Peyer's patch (tissue), 4 donors: ENCODE data around the gene ZBTB24.

Source experiments
- POLR2A ChIP-seq, 2 donors: fragments of 450-650 bp; IDR thresholded peaks; one replicate each; pipeline ENCODE4 v1.5.1; 2017; ENCODE audit warnings: antibody characterized with exemption in 2 of 2, mild to moderate bottlenecking in 2 of 2, moderate library complexity in 2 of 2
- TF ChIP-seq, protein P1 (sequence below), 6 experiments: fragments of 450-650 bp in 4 of 6; fragments of 200-600 bp in 2 of 6; sonication (generic) in 1 of 6; IDR thresholded peaks; one replicate each; pipeline ENCODE4 v1.5.1; 2017 to 2019; ENCODE audit warnings: antibody characterized with exemption in 6 of 6, mild to moderate bottlenecking in 3 of 6, moderate library complexity in 1 of 6

DNA sequence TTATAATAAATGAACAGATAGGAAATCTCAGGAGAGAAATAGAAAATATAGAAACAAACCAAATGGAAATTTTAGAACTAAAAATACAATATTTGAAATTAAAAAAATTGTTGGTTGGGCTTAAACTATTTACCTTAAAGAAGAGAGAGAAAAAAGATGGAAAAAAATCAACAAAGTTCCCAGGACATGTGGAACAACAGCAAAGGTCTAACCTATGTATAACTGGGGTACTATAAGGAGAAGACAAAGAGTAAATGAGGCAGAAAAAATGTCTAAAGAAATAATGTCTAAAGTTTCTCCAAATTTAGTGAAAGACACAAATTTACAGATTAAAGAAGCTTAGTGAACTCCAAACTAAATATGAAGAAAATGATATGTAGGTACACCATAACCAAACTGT is 41.1 kb upstream of the ZBTB24 start:
- TF ChIP-seq, protein P1, sequence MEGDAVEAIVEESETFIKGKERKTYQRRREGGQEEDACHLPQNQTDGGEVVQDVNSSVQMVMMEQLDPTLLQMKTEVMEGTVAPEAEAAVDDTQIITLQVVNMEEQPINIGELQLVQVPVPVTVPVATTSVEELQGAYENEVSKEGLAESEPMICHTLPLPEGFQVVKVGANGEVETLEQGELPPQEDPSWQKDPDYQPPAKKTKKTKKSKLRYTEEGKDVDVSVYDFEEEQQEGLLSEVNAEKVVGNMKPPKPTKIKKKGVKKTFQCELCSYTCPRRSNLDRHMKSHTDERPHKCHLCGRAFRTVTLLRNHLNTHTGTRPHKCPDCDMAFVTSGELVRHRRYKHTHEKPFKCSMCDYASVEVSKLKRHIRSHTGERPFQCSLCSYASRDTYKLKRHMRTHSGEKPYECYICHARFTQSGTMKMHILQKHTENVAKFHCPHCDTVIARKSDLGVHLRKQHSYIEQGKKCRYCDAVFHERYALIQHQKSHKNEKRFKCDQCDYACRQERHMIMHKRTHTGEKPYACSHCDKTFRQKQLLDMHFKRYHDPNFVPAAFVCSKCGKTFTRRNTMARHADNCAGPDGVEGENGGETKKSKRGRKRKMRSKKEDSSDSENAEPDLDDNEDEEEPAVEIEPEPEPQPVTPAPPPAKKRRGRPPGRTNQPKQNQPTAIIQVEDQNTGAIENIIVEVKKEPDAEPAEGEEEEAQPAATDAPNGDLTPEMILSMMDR (IDR thresholded peaks at IDR 0.05) = no peak
- TF ChIP-seq POLR2A (IDR thresholded peaks at IDR 0.05) = no peak
